ENCODE data around the gene CCDC171. TPM values are rescaled to one million over a fixed set of nuclear protein-coding genes. Genes with fewer than 3 reads are reported as not detected.

CCDC171 gene
- polyA plus RNA-seq, 1 experiment = 0.81 TPM

- H3K4me3 ChIP-seq (ENCODE audit: low read depth, low read length) = no peak overlapping the region
- ChIA-PET CTCF (no interaction called here), POLR2A (no interaction called here)
- no peak overlapping the region for H3K27ac ChIP-seq (ENCODE audit: low read depth, low read length)
- no peak for TF ChIP-seq CTCF (IDR thresholded peaks at IDR 0.05; ENCODE audit: low read depth, low read length)
- H3K27me3 ChIP-seq (ENCODE audit: control insufficient read depth, insufficient read depth, low read length) = no peaks in the 10 kb centered on the region
- no peaks in the 10 kb centered on the region for H3K9me3 ChIP-seq (ENCODE audit: control insufficient read depth, insufficient read depth, low read length)
- no peak for DNase-seq (ENCODE audit: low read depth, low spot score)
Measured at GRCh38 chr9:15729507-15729906, 176.7 kb downstream of the CCDC171 start.

- ChIA-PET CTCF (no interaction called here), POLR2A (no interaction called here)
- TF ChIP-seq CTCF (IDR thresholded peaks at IDR 0.05; ENCODE audit: low read depth, low read length) = no peak
- H3K27me3 ChIP-seq (ENCODE audit: control insufficient read depth, insufficient read depth, low read length) = no peaks in the 10 kb centered on the region
- no peak overlapping the region for H3K27ac ChIP-seq (ENCODE audit: low read depth, low read length)
- peak; percentile 79 for DNase-seq (ENCODE audit: low read depth, low spot score)
- H3K9me3 ChIP-seq (ENCODE audit: control insufficient read depth, insufficient read depth, low read length) = no peaks in the 10 kb centered on the region
- H3K4me3 ChIP-seq (ENCODE audit: low read depth, low read length) = no peak overlapping the region
Measured at GRCh38 chr9:15735083-15735857, 182.4 kb downstream of the CCDC171 start.

- Histone ChIP-seq H3K9me3 (ENCODE audit: control insufficient read depth, insufficient read depth, low read length) (no peaks in the 10 kb centered on the region), H3K27ac (ENCODE audit: low read depth, low read length) (no peak overlapping the region), H3K27me3 (ENCODE audit: control insufficient read depth, insufficient read depth, low read length) (no peaks in the 10 kb centered on the region), H3K4me3 (ENCODE audit: low read depth, low read length) (no peak overlapping the region)
- DNase-seq (ENCODE audit: low read depth, low spot score) = no peak
- CTCF ChIA-PET = no interaction called here
- POLR2A ChIA-PET = no interaction called here
- no peak for TF ChIP-seq CTCF (IDR thresholded peaks at IDR 0.05; ENCODE audit: low read depth, low read length)
Measured at GRCh38 chr9:15736569-15736968, 183.7 kb downstream of the CCDC171 start.

GRCh38 chr9:15738011-15738410 lies 185.2 kb downstream of the CCDC171 start:
- CTCF ChIA-PET = no interaction called here
- no peak overlapping the region for H3K27ac ChIP-seq (ENCODE audit: low read depth, low read length)
- DNase-seq (ENCODE audit: low read depth, low spot score) = no peak
- no peaks in the 10 kb centered on the region for H3K27me3 ChIP-seq (ENCODE audit: control insufficient read depth, insufficient read depth, low read length)
- TF ChIP-seq CTCF (IDR thresholded peaks at IDR 0.05; ENCODE audit: low read depth, low read length) = no peak
- no peaks in the 10 kb centered on the region for H3K9me3 ChIP-seq (ENCODE audit: control insufficient read depth, insufficient read depth, low read length)
- no peak overlapping the region for H3K4me3 ChIP-seq (ENCODE audit: low read depth, low read length)
- POLR2A ChIA-PET = no interaction called here

- TF ChIP-seq CTCF (IDR thresholded peaks at IDR 0.05; ENCODE audit: low read depth, low read length) = no peak
- CTCF ChIA-PET = no interaction called here
- DNase-seq (ENCODE audit: low read depth, low spot score) = no peak
- POLR2A ChIA-PET = no interaction called here
- no peak overlapping the region for H3K27ac ChIP-seq (ENCODE audit: low read depth, low read length)
- no peak overlapping the region for H3K4me3 ChIP-seq (ENCODE audit: low read depth, low read length)
- H3K9me3 ChIP-seq (ENCODE audit: control insufficient read depth, insufficient read depth, low read length) = no peaks in the 10 kb centered on the region
- H3K27me3 ChIP-seq (ENCODE audit: control insufficient read depth, insufficient read depth, low read length) = no peaks in the 10 kb centered on the region
Measured at GRCh38 chr9:15741015-15741414, 188.2 kb downstream of the CCDC171 start.
